HepG2 (cell line): ENCODE measurements around the gene LIM2. TPM values are rescaled to one million over a fixed set of nuclear protein-coding genes. Genes with fewer than 3 reads are reported as not detected.
A peak's percentile ranks its signal among the peaks of the same experiment; 100 is the strongest.

Experiments
- ARID5B ChIP-seq: IDR thresholded peaks from 2 replicates; pipeline ENCODE4 v1.4.0; 2020; ENCODE audit warnings: mild to moderate bottlenecking, missing genetic modification reagents
- CC2D1A ChIP-seq: sonication (generic); formaldehyde crosslinking; IDR thresholded peaks from 2 replicates; pipeline ENCODE4 v1.8.1; 2023; ENCODE audit warnings: mild to moderate bottlenecking, missing genetic modification reagents
- ETV6 ChIP-seq: sonication (generic); formaldehyde crosslinking; conservative IDR thresholded peaks from 2 replicates; pipeline ENCODE4 v1.4.0; 2020; ENCODE audit warnings: missing genetic modification reagents
- EZH2 ChIP-seq: conservative IDR thresholded peaks from 2 replicates; pipeline ENCODE4 v1.6.1; 2012; ENCODE audit warnings: mild to moderate bottlenecking, low read depth, low read length, moderate library complexity
- HBP1 ChIP-seq: IDR thresholded peaks from 2 replicates; pipeline ENCODE4 v1.6.1; 2016; ENCODE audit warnings: low read depth, control low read depth
- HOXD1 ChIP-seq: sonication (generic); formaldehyde crosslinking; IDR thresholded peaks from 2 replicates; pipeline ENCODE4 v1.5.0; 2020; ENCODE audit warnings: missing genetic modification reagents
- KDM3A ChIP-seq: IDR thresholded peaks from 2 replicates; pipeline ENCODE4 v1.6.1; 2018; ENCODE audit warnings: low read depth, missing compliant biosample characterization
- MYNN ChIP-seq: sonication (generic); formaldehyde crosslinking; IDR thresholded peaks from 2 replicates; pipeline ENCODE4 v1.4.0; 2020; ENCODE audit warnings: mild to moderate bottlenecking, low read depth, missing genetic modification reagents
- NAIF1 ChIP-seq: sonication (generic); formaldehyde crosslinking; IDR thresholded peaks from 2 replicates; pipeline ENCODE4 v1.5.0; 2020; ENCODE audit warnings: mild to moderate bottlenecking, missing genetic modification reagents, borderline replicate concordance
- PRDM15 ChIP-seq: sonication (generic); formaldehyde crosslinking; IDR thresholded peaks from 2 replicates; pipeline ENCODE4 v1.4.0; 2020; ENCODE audit warnings: missing genetic modification reagents
- RBAK ChIP-seq: sonication (generic); formaldehyde crosslinking; IDR thresholded peaks from 2 replicates; pipeline ENCODE4 v1.5.1; 2020; ENCODE audit warnings: mild to moderate bottlenecking, missing genetic modification reagents
- RERE ChIP-seq: IDR thresholded peaks from 2 replicates; pipeline ENCODE4 v1.6.1; 2016; ENCODE audit warnings: low read depth, missing genetic modification reagents, missing compliant biosample characterization
- ZNF282 ChIP-seq: fragments of 450-650 bp; IDR thresholded peaks from 2 replicates; pipeline ENCODE4 v1.6.1; 2018; ENCODE audit not compliant: partially characterized antibody
- polyA plus RNA-seq, 8 experiments: library from polyadenylated mRNA; depleted of rRNA in 3 of 8; stranded (reverse) in 7 of 8; unstranded in 1 of 8; fragments of >200 nt; fragmentation: Illumina TruSeq in 4 of 8; extraction: Trizol in 4 of 8; gene quantifications; 2 replicates each; pipeline versions ENCODE4 v1.2.1 to v1.2.3, GENCODE V29; 2011 to 2016; ENCODE audit warnings: low read depth in 4 of 8, missing spikeins in 1 of 8, mixed read lengths in 1 of 8; ENCODE audit not compliant: insufficient read depth in 1 of 8
- total RNA-seq, 5 experiments: library from RNA; depleted of rRNA; stranded (reverse); fragments of >200 nt; fragmentation: Illumina TruSeq; extraction: Trizol; gene quantifications; 2 replicates each; pipeline ENCODE4 v1.2.3, GENCODE V29; 2016; ENCODE audit warnings: low read depth in 1 of 5

Gene LIM2
- total and polyA plus RNA-seq, 2 of the 13 experiments (the other 11 are each of a cell fraction or from before 2014, with no cell fraction given): 1.3 TPM; not detected in 1

- no peak for TF ChIP-seq CC2D1A
- TF ChIP-seq HBP1 (CRISPR knock-in tag): peak; percentile 84; the same call in 1 of the 2 replicates
- TF ChIP-seq ARID5B: 0 out of 2 replicates have a peak, but pooled peaks have one; percentile 8
- no peak for TF ChIP-seq HOXD1 (CRISPR knock-in tag)
- no peak for TF ChIP-seq ETV6 (CRISPR knock-in tag)
- TF ChIP-seq RERE: no peak
- peak; percentile 24; the same call in 1 of the 2 replicates for TF ChIP-seq MYNN
- TF ChIP-seq EZH2: no peak
- TF ChIP-seq NAIF1 (CRISPR knock-in tag): no peak
- TF ChIP-seq PRDM15: 0 out of 2 replicates have a peak, but pooled peaks have one; percentile 19
- TF ChIP-seq RBAK: no peak
- no peak for TF ChIP-seq KDM3A (CRISPR knock-in tag)
- no peak for TF ChIP-seq ZNF282
Observed at GRCh38 chr19:51394050-51394836, 6.5 kb upstream of the LIM2 start (continued).
